GM12891 (cell line): Measurements from ENCODE around the gene BCORL1.

Source experiments
- POLR2A ChIP-seq: IDR thresholded peaks from 2 replicates; pipeline ENCODE4 v1.6.1; 2011; ENCODE audit warnings: low read depth, low read length, control low read depth
- TAF1 ChIP-seq: IDR thresholded peaks from 2 replicates; pipeline ENCODE4 v1.6.1; 2011; ENCODE audit warnings: low read depth, low read length, control low read depth

- no peak for TF ChIP-seq TAF1
- TF ChIP-seq POLR2A = no peak
These were observed 121.2 kb downstream of the BCORL1 start for GRCh38 chrX:130103605-130104004.
